ENCODE measurements around the gene NDUFAF2.
A peak's percentile ranks its signal among the peaks of the same experiment; 100 is the strongest.

Gene NDUFAF2

DNA sequence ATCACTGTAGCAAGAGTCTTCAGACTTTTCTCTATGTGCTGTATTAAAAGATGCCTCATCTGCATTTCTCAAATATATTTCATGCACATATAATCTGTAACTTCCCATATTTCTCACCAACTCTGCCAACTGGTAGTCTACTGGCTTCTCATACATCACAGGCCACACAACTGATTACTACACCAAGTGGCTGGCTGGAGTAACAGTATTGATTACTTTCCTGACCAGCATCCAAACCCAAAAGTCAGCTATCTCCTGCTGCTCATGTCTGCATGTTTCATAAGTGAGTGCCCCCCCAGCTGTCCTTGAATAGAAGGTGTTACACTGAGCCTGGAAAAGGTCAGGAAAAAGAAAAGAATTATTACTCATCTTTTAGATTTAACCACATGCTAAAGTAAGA is 17.6 kb upstream of the NDUFAF2 start:
- Histone ChIP-seq H3K4me3 (replicated peaks; ENCODE audit: low read depth, low read length) (no peak overlapping the region), H3K36me3 (ENCODE audit: control insufficient read depth, insufficient read depth, low read length) (no peaks in the 10 kb centered on the region), H3K27me3 (replicated peaks; ENCODE audit: control insufficient read depth, insufficient read depth, low read length) (no peaks in the 10 kb centered on the region)
- TF ChIP-seq, protein P1, sequence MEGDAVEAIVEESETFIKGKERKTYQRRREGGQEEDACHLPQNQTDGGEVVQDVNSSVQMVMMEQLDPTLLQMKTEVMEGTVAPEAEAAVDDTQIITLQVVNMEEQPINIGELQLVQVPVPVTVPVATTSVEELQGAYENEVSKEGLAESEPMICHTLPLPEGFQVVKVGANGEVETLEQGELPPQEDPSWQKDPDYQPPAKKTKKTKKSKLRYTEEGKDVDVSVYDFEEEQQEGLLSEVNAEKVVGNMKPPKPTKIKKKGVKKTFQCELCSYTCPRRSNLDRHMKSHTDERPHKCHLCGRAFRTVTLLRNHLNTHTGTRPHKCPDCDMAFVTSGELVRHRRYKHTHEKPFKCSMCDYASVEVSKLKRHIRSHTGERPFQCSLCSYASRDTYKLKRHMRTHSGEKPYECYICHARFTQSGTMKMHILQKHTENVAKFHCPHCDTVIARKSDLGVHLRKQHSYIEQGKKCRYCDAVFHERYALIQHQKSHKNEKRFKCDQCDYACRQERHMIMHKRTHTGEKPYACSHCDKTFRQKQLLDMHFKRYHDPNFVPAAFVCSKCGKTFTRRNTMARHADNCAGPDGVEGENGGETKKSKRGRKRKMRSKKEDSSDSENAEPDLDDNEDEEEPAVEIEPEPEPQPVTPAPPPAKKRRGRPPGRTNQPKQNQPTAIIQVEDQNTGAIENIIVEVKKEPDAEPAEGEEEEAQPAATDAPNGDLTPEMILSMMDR (IDR thresholded peaks at IDR 0.05; ENCODE audit: insufficient read depth, low read length, poor library complexity, severe bottlenecking): no peak
- DNase-seq (ENCODE audit: extremely low read depth, insufficient read length): no peak

DNA sequence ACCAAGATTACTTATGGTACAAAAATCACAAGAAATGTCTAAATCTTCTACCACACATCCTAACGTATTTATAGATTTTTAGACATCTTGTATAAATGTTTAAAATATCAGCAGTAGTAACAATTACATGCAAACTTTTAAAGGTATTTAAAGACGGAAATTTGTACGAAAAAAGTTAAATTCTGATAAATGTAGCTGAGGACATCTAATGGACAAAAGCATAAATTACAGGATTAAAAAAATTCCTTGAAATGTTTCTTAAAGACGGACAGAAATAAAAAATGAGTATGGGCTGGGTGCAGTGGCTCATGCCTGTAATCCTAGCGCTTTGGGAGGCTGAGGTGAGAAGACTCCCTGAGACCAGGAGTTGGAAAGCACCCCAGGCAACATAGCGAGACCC is 16.0 kb upstream of the NDUFAF2 start:
- no peak overlapping the region for H3K4me3 ChIP-seq (replicated peaks; ENCODE audit: low read depth, low read length)
- TF ChIP-seq, protein P1 (IDR thresholded peaks at IDR 0.05; ENCODE audit: insufficient read depth, low read length, poor library complexity, severe bottlenecking): no peak
- H3K36me3 ChIP-seq (ENCODE audit: control insufficient read depth, insufficient read depth, low read length): no peaks in the 10 kb centered on the region
- no peak for DNase-seq (ENCODE audit: extremely low read depth, insufficient read length)
- no peaks in the 10 kb centered on the region for H3K27me3 ChIP-seq (replicated peaks; ENCODE audit: control insufficient read depth, insufficient read depth, low read length)

DNA sequence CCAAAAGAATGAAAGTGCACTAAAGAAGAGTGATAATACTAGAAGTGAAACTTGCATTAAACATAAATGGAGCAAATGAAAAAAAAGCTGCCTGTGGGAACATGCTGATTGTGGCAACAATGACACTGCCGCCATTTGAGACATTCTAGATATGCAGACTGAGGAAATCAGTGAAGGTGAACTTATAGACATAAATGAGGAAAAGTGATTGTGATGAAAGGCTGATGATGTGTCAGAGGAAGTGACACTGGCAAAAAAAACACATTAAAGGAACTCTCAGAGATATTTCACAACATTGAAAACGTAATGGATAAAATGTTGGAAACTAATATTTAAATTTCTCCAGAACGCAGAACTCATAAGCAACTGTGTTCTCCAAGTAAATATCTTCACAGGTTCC is 1.4 kb upstream of the NDUFAF2 start:
- no peak for DNase-seq (ENCODE audit: extremely low read depth, insufficient read length)
- Histone ChIP-seq H3K4me3 (replicated peaks; ENCODE audit: low read depth, low read length) (no peak overlapping the region), H3K27me3 (replicated peaks; ENCODE audit: control insufficient read depth, insufficient read depth, low read length) (no peaks in the 10 kb centered on the region), H3K36me3 (ENCODE audit: control insufficient read depth, insufficient read depth, low read length) (no peaks in the 10 kb centered on the region)
- TF ChIP-seq, protein P1 (IDR thresholded peaks at IDR 0.05; ENCODE audit: insufficient read depth, low read length, poor library complexity, severe bottlenecking): no peak

DNA sequence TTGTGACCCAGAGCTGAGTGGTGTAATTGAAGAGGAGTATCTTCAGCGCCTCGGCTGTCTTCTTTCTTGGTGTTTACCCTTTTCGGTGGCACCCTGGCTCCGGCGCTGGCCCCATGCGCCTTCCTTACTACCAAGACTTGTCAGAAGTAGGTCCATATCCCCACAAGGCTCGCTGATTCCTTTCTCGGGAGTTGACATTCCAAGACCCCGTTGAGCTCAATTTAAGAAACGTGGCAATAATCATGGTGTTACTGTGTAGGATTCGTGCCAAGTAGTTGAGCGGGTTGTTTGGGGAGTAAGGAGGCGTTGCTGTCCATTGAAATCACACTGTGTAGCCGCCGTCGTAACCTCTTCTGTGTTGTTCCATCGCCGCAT is 795 bp downstream of the NDUFAF2 start:
- Histone ChIP-seq H3K27me3 (replicated peaks; ENCODE audit: control insufficient read depth, insufficient read depth, low read length) (no peaks in the 10 kb centered on the region), H3K36me3 (ENCODE audit: control insufficient read depth, insufficient read depth, low read length) (no peaks in the 10 kb centered on the region), H3K4me3 (replicated peaks; ENCODE audit: low read depth, low read length) (peak overlapping the region; percentile 79)
- TF ChIP-seq, protein P1 (IDR thresholded peaks at IDR 0.05; ENCODE audit: insufficient read depth, low read length, poor library complexity, severe bottlenecking): no peak
- DNase-seq (ENCODE audit: extremely low read depth, insufficient read length): no peak

DNA sequence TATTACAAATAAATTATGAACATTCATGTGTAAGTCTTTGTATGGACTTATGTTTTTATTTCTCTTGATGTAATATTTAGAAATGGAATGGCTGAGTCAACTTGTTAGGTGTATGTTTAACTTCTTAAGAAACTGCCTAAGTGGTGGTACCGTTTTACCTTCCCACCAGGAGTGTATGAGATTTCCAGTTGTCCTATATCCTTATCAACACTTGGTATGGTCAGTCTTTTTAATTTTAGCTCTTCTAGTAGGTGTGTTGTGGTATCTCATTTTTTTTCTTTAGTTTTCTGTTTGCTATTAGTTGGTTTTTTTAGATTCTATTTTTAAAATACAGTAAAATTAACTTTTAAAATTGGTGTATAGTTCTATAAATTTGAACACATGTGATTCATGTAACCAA is 3.7 kb downstream of the NDUFAF2 start:
- H3K4me3 ChIP-seq (replicated peaks; ENCODE audit: low read depth, low read length): no peak overlapping the region
- no peak for DNase-seq (ENCODE audit: extremely low read depth, insufficient read length)
- H3K36me3 ChIP-seq (ENCODE audit: control insufficient read depth, insufficient read depth, low read length): no peaks in the 10 kb centered on the region
- no peaks in the 10 kb centered on the region for H3K27me3 ChIP-seq (replicated peaks; ENCODE audit: control insufficient read depth, insufficient read depth, low read length)
- TF ChIP-seq, protein P1 (IDR thresholded peaks at IDR 0.05; ENCODE audit: insufficient read depth, low read length, poor library complexity, severe bottlenecking): no peak

DNA sequence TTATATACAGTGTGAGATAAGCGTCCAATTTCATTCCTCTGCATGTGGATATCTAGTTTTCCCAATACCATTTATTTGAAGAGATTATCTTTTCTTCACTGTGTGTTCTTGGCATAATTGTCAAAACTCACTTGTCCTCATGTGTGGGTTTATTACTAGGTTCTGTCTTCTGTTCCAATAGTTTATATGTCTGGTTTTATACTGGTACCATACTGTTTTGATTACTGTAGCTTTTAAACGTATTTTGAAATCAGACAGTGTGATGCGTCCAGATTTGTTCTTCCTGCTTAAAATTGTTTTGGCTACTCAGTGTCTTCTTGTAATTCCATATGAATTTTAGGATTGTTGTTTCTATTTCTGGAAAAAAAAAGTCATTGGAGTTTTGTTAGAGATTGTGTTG is 10.2 kb downstream of the NDUFAF2 start:
- TF ChIP-seq, protein P1 (IDR thresholded peaks at IDR 0.05; ENCODE audit: insufficient read depth, low read length, poor library complexity, severe bottlenecking): no peak
- no peak for DNase-seq (ENCODE audit: extremely low read depth, insufficient read length)
- H3K27me3 ChIP-seq (replicated peaks; ENCODE audit: control insufficient read depth, insufficient read depth, low read length): no peaks in the 10 kb centered on the region
- no peaks in the 10 kb centered on the region for H3K36me3 ChIP-seq (ENCODE audit: control insufficient read depth, insufficient read depth, low read length)
- no peak overlapping the region for H3K4me3 ChIP-seq (replicated peaks; ENCODE audit: low read depth, low read length)
